Stimulated activated CD8-positive, alpha-beta memory T cell treated with anti-CD3 and anti-CD28 coated beads, Interleukin-15, amount 100 ng/mL, for 24 hours (primary cell): ENCODE data around the gene TRIM14.
"Not testable (repeated sequence)": the region's sequence is repeated elsewhere in the genome, so short reads cannot be mapped to it uniquely, and the experiment has no call there.

ENCODE experiments used
- DNase-seq: peaks from one replicate; pipeline ENCODE4 v3.0.0-alpha.2; 2020; ENCODE audit warnings: low read depth

TRIM14 gene

GRCh38 chr9:98107926-98108325, 11.1 kb downstream of the TRIM14 start:
- no peak for DNase-seq

GRCh38 chr9:98105006-98105405, 14.0 kb downstream of the TRIM14 start:
- DNase-seq = no peak

DNA sequence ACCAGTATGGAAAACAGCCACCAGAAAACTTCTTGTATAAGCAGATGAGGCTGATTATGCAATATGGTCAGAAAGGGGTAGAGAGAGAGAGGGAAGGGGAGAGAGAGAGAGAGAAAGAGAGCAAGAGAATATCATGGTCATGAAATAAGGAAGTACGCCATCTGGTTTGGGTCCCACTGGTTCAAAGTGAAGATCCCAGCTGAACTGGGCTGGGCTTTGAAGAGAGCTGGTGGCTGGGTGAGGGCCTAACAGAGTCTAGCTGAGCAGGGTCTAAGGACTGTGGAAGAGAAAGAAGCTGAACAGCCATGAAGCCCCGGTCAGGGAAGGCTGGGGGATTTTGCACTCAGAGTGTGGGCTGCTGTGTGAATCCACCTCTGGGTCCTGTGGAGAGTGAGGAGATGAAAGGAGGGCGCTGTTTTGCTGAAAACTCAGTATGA, 14.6 kb downstream of the TRIM14 start:
- DNase-seq = no peak

GRCh38 chr9:98101868-98102273, 17.2 kb downstream of the TRIM14 start:
- no peak for DNase-seq

GRCh38 chr9:98101416-98101815, 17.6 kb downstream of the TRIM14 start:
- no peak for DNase-seq

GRCh38 chr9:98100456-98100855, 18.6 kb downstream of the TRIM14 start:
- no peak for DNase-seq

GRCh38 chr9:98099898-98100297, 19.1 kb downstream of the TRIM14 start:
- no peak for DNase-seq

DNA sequence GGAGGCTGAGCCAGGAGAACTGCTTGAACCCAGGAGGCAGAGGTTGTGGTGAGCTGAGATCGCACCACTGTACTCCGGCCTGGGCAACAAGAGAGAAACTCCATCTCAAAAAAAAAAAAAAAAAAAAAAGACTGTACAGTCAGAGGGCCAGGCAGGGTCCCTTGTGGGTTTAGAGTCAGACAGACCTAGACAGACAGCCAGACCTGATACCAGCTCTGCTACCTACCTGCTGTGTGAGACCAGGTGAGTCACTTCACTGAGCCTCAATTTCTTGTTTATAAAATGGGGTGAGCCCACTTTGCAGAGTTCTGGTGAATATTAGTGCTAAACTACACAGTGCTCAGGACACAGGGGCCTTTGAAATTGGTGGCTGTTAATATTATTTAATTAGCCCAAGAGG, 19.7 kb downstream of the TRIM14 start:
- no peak for DNase-seq

DNA sequence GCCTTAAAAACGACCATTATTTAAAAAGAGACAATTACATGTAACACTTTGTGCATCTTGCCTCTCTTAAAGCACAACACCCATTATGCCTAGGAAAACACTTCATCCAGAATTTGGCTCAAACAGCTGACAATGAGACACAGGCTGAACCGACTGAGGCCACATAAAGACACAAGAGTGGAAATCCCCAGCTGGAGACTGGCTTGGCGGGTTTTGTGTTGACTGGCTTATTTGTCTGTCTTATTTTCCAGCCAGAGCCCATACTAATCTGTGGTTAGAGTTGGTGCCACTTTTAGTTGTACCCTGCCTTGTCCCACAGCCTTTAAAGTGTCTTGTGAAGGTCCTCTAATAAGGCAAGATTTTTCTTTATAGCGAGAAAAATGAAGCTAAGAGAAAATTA, 21.2 kb downstream of the TRIM14 start:
- DNase-seq = no peak

DNA sequence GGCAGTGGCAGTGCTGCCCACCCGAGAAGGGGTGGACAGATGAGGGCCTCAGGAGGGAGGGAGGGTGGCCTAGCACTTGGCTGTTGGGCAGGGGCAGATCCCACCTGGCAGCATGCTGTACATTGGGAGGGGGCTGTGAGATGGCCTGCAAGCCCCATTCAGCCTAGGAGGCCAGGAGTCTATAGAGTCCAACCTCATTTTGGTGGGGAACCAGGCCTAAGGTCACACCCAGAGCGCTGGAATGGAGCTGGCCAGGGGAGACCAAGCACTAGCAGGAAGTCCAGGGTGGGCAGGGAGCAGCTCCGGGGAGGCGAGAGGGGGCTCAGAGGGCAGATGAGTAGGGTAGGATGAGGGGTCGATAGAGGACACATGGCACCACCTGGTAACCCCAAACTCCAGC, 22.9 kb downstream of the TRIM14 start:
- no peak for DNase-seq

DNA sequence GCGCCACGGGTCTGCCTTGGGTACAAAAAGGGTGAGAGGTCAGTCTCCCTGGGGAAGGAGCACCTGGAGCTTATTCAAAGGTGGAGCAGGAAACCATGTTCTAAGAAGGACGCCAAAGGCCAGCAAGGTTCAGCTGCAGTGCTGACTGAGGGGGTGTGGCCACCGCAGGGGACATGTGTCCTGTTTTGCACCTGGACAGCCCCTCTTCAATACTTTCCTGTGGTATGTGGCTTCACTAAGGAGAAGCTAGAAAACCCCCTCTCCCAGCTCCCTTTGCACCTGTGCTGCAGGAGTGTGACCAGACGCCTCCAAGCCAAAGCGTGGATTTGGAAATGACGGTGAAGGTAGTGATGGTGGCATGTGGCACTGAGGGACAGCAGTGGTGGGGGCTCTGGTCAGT, 23.6 kb downstream of the TRIM14 start:
- no peak for DNase-seq

GRCh38 chr9:98094851-98095250, 24.2 kb downstream of the TRIM14 start:
- no peak for DNase-seq

GRCh38 chr9:98094316-98094715, 24.7 kb downstream of the TRIM14 start:
- DNase-seq = no peak

GRCh38 chr9:98092613-98092931, 26.4 kb downstream of the TRIM14 start:
- no peak for DNase-seq

DNA sequence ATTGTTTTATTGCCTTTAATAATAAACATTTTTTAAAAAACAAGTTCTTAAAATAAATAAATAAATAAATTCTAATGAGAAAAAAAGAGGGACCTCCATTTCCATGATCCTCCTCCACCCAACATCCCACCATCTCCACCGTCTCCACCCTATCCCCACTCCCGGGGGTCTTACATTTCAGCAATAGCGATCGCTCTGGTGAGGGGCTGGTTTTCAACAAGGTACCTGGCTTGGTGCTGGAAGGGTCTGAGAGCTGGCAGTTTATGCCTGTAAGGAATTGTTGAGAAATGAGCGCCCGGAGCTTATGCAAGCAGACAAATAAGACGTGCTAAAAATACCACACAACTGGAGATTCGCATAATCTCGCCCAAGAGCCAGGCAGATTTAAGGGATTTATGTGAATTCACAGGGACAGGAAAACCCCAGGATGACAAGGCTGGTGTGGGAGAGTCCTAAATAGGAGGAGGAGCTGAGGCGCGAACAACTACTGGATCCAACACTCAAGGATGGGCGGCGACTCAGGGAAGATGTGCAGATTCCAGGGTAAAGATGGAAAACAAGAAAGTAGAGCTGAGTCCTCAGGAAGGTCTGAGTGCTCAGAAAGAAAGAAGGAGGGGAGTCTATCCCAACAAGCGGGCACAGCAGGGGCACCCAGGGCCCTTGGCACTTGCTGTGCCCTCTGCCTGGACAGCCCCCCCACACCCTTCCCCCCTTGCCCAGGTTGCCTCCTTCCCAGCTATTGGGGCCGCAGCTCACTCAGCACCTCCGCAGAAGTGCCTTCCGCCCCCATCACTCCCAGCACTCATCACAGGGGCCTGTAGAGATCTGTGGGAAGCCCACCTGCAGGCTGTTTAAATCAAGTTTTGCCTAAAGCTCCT, 27.0 kb downstream of the TRIM14 start:
- DNase-seq = no peak

GRCh38 chr9:98090674-98091073, 28.3 kb downstream of the TRIM14 start:
- not testable (repeated sequence) for DNase-seq

GRCh38 chr9:98087420-98088354, 31.3 kb downstream of the TRIM14 start:
- DNase-seq = no peak

- DNase-seq = no peak
Observed at GRCh38 chr9:98086461-98086860, 32.6 kb downstream of the TRIM14 start.

DNA sequence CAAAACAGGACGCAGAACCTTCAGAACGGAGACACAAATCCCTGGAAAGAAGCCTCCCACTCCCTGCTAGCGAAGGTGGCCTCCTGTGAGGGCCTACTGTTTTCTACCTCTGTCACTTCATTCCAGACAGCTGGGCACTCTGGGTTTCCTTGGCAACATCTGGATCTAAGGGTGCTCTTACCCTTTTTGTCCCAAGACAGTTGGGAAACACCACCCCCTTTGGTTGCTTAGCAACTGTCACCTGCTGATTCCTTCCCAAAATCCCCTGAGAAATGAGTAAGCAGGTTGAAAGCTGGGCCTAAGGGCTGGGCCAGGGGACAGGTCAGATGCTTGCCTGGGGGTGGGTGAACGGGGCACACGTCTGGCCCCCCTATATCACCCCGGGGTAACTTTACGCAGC, 33.1 kb downstream of the TRIM14 start:
- no peak for DNase-seq

- DNase-seq = no peak
Observed at GRCh38 chr9:98085058-98085457, 34.0 kb downstream of the TRIM14 start.

DNA sequence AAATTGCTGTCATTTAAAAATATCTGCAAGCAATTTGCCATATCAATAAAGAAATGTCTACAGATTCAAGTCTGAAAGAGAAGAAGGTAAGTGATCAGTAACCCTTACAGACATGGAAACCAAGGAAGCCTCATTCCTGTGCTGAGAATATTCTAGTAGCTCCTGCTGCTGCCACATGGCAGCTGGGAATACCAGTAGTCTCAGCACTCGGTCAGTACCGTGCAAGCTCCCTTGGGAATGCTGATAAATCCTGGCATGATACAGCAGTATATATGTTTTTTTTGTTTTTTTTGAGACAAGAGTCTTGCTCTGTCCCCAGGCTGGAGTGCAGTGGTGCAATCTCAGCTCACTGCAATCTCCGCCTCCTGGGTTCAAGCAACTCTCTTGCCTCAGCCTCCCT, 34.6 kb downstream of the TRIM14 start:
- DNase-seq = no peak

GRCh38 chr9:98083566-98084183, 35.3 kb downstream of the TRIM14 start:
- DNase-seq = no peak

GRCh38 chr9:98083061-98083501, 35.9 kb downstream of the TRIM14 start:
- no peak for DNase-seq
